Right lobe of liver (tissue), 6 donors: ENCODE results near the gene ALS2CL. TPM values are rescaled to one million over a fixed set of nuclear protein-coding genes. Genes with fewer than 3 reads are reported as not detected.
A peak's percentile ranks its signal among the peaks of the same experiment; 100 is the strongest.

ENCODE experiments used
- ATAC-seq, 4 donors: fragments of 200-7000 bp; cut with Tn5 transposase; one replicate each; pipeline ENCODE4 v1.9.1; 2020; ENCODE audit warnings: mild to moderate bottlenecking in 4 of 4, moderate library complexity in 4 of 4
- DNase-seq, 3 donors: peaks; one replicate each; pipeline ENCODE4 v3.0.0-alpha.2; 2020
- H3K27ac ChIP-seq, 3 donors: fragments of 200-600 bp; one replicate each; pipeline ENCODE4 v1.8.0; 2022
- H3K27me3 ChIP-seq, 2 donors: fragments of 200-600 bp; one replicate each; pipeline ENCODE4 v1.8.0; 2022
- H3K36me3 ChIP-seq, 4 donors: fragments of 200-600 bp; sonication (generic) in 1 of 4; one replicate each; pipeline versions ENCODE4 v1.5.1 to v1.8.0; 2017 to 2022; ENCODE audit warnings: control low read depth in 1 of 4
- H3K4me1 ChIP-seq, 4 donors: fragments of 200-600 bp; sonication (generic) in 1 of 4; one replicate each; pipeline versions ENCODE4 v1.5.1 to v1.8.0; 2017 to 2022; ENCODE audit warnings: control low read depth in 1 of 4
- H3K4me3 ChIP-seq, 3 donors: fragments of 200-600 bp; one replicate each; pipeline ENCODE4 v1.8.0; 2022
- H3K9me3 ChIP-seq, 4 donors: fragments of 200-600 bp; sonication (generic) in 1 of 4; one replicate each; pipeline versions ENCODE4 v1.5.1 to v1.8.0; 2017 to 2022; ENCODE audit warnings: control low read depth in 1 of 4
- CTCF ChIP-seq, 4 donors: fragments of 200-600 bp in 3 of 4; fragments of 450-650 bp in 1 of 4; IDR thresholded peaks; one replicate each; pipeline versions ENCODE4 v1.5.1 to v1.8.0; 2016 to 2022; ENCODE audit warnings: antibody characterized with exemption in 4 of 4, mild to moderate bottlenecking in 2 of 4
- POLR2A ChIP-seq: fragments of 450-650 bp; IDR thresholded peaks from one replicate; pipeline ENCODE4 v1.6.1; 2017; ENCODE audit warnings: antibody characterized with exemption, mild to moderate bottlenecking
- WGBS: methylation state at CpG from one replicate; pipeline ENCODE4 v1.1.6; 2018; ENCODE audit warnings: low coverage, low lambda C conversion rate; ENCODE audit not compliant: insufficient coverage; ENCODE audit errors: missing lambda C conversion rate; 5-methylcytosine and 5-hydroxymethylcytosine counted together
- intact Hi-C, 2 donors: fragments of 100-400 bp; cut with DNase I; formaldehyde crosslinking; loops; one replicate each; pipeline versions ENCODE4 v1.11.2 to v1.14.1; 2022
- total RNA-seq, 6 experiments: library from RNA; depleted of rRNA in 2 of 6; stranded (reverse); fragments of >200 nt in 2 of 6; fragmentation: NEBNext Ultra II Directional in 3 of 6; extraction: Animal tissue kit (Norgen Biotek cat#: 25700) in 3 of 6; gene quantifications; one replicate each; pipeline versions ENCODE4 v1.1.0 to v1.2.4, GENCODE V29; 2016 to 2023
- donor health status: DM: no; HTN: yes; CAD: no.
- donor health status: DM: no; HTN: no; CAD: no.
- donor health status: DM: no; HTN: no; CAD: no.
- donor health status: DM: no; HTN: yes; CAD: no.
- donor health status: DM: no; HTN: yes; CAD: no.

ALS2CL gene
- total RNA-seq, 6 experiments from 2014 or later: 12.3 to 19.1 (median 15.9) TPM

GRCh38 chr3:46692566-46692990 lies 901 bp downstream of the ALS2CL start:
- H3K4me1 ChIP-seq: peaks cover 0 to 25% (median 4%) of the 10 kb centered on the region in 4 donors
- DNase-seq: peak; percentile 71 to 85 (median 74)
- H3K27me3 ChIP-seq: no peaks in the 10 kb centered on the region
- H3K4me3 ChIP-seq: peak overlapping the region; percentile 61 to 77 (median 69)
- TF ChIP-seq CTCF (IDR thresholded peaks at IDR 0.05) (no peak), POLR2A (peak; percentile 40)
- no peaks in the 10 kb centered on the region for H3K9me3 ChIP-seq
- no peaks in the 10 kb centered on the region for H3K36me3 ChIP-seq
- 0% methylated on average over 1 of the region's 11 CpGs for WGBS
- H3K27ac ChIP-seq: peak overlapping the region; percentile 66 to 81 (median 70)
- ATAC-seq: peak; percentile 10 to 63 (median 34)
- intact Hi-C loops: no loop called here

GRCh38 chr3:46690798-46691197 lies 2.7 kb downstream of the ALS2CL start:
- H3K9me3 ChIP-seq: no peaks in the 10 kb centered on the region
- DNase-seq (no peak), ATAC-seq (no peak)
- WGBS: 40% methylated on average over 2 of the region's 5 CpGs
- no peak overlapping the region for H3K27ac ChIP-seq
- TF ChIP-seq CTCF (IDR thresholded peaks at IDR 0.05) (no peak), POLR2A (no peak)
- no peaks in the 10 kb centered on the region for H3K36me3 ChIP-seq
- H3K4me1 ChIP-seq: peaks cover 0 to 18% (median 4%) of the 10 kb centered on the region in 4 donors
- intact Hi-C loops: no loop called here
- H3K27me3 ChIP-seq: no peaks in the 10 kb centered on the region
- no peak overlapping the region for H3K4me3 ChIP-seq

GRCh38 chr3:46685446-46685845 lies 8.0 kb downstream of the ALS2CL start:
- no peaks in the 10 kb centered on the region for H3K9me3 ChIP-seq
- DNase-seq: no peak
- WGBS: 100% methylated on average over 6 of the region's 9 CpGs
- no peaks in the 10 kb centered on the region for H3K36me3 ChIP-seq
- TF ChIP-seq POLR2A: no peak
- no peak for TF ChIP-seq CTCF (IDR thresholded peaks at IDR 0.05)
- H3K27me3 ChIP-seq: no peaks in the 10 kb centered on the region
- no peaks in the 10 kb centered on the region for H3K4me1 ChIP-seq
- intact Hi-C loops: no loop called here
- ATAC-seq: no peak
- no peak overlapping the region for H3K4me3 ChIP-seq
- no peak overlapping the region for H3K27ac ChIP-seq

GRCh38 chr3:46684891-46685290 lies 8.6 kb downstream of the ALS2CL start:
- 75% methylated on average over 2 of the region's 2 CpGs for WGBS

More at GRCh38 chr3:46684891-46685290, 8.6 kb downstream of the ALS2CL start:
- no peak for TF ChIP-seq CTCF (IDR thresholded peaks at IDR 0.05)
- H3K9me3 ChIP-seq: no peaks in the 10 kb centered on the region
- H3K27me3 ChIP-seq: no peaks in the 10 kb centered on the region
- no peak overlapping the region for H3K4me3 ChIP-seq
- ATAC-seq: no peak
- H3K36me3 ChIP-seq: no peaks in the 10 kb centered on the region
- DNase-seq: no peak
- no peak overlapping the region for H3K27ac ChIP-seq
- intact Hi-C loops: no loop called here
- no peaks in the 10 kb centered on the region for H3K4me1 ChIP-seq
